SU-DHL-6 (cell line): ENCODE measurements around the gene GRK6.

Experiments
- H2AFZ ChIP-seq: fragments of 200-600 bp; sonication (generic); 2 replicates; pipeline ENCODE4 v1.6.1; 2014; ENCODE audit warnings: low read depth, mild to moderate bottlenecking, moderate library complexity, mixed read lengths, antibody characterized with exemption, low read length; ENCODE audit not compliant: severe bottlenecking
- H3F3A ChIP-seq: fragments of 200-600 bp; shearing (Covaris generic); 2 replicates; pipeline ENCODE4 v1.6.0; 2016; ENCODE audit warnings: antibody characterized with exemption, mild to moderate bottlenecking; ENCODE audit not compliant: insufficient read depth
- H3K27ac ChIP-seq: fragments of 200-600 bp; sonication (generic); 2 replicates; pipeline ENCODE4 v1.5.1; 2016; ENCODE audit warnings: low read depth, mild to moderate bottlenecking, low read length, moderate library complexity, mixed read lengths
- H3K27me3 ChIP-seq: fragments of 200-600 bp; sonication (generic), shearing (Covaris generic); 2 replicates; pipeline ENCODE4 v1.6.0; 2014; ENCODE audit warnings: mild to moderate bottlenecking, low read length
- H3K36me3 ChIP-seq: fragments of 200-600 bp; sonication (generic); 2 replicates; pipeline ENCODE4 v1.6.1; 2014; ENCODE audit warnings: mild to moderate bottlenecking, low read length, mixed read lengths
- H3K4me2 ChIP-seq: fragments of 300-600, 200-600 bp; shearing (Covaris generic), sonication (generic); 2 replicates; pipeline ENCODE4 v1.6.0; 2014; ENCODE audit warnings: low read length, low read depth, mild to moderate bottlenecking; ENCODE audit not compliant: poor library complexity, severe bottlenecking
- H3K4me3 ChIP-seq: fragments of 200-600 bp; sonication (generic); 2 replicates; pipeline ENCODE4 v1.5.1; 2014; ENCODE audit warnings: antibody characterized with exemption, low read length, mild to moderate bottlenecking, mixed read lengths; ENCODE audit not compliant: insufficient read depth, poor library complexity, severe bottlenecking
- H3K79me2 ChIP-seq: fragments of 200-600 bp; sonication (generic); 2 replicates; pipeline ENCODE4 v1.6.1; 2014; ENCODE audit warnings: mild to moderate bottlenecking, low read length, moderate library complexity; ENCODE audit not compliant: insufficient read depth
- H3K9ac ChIP-seq: fragments of 200-600 bp; sonication (generic); 2 replicates; pipeline ENCODE4 v1.7.0; 2014; ENCODE audit warnings: mild to moderate bottlenecking, low read length
- H3K9me2 ChIP-seq: fragments of 200-600 bp; sonication (generic); replicated peaks from 2 replicates; pipeline ENCODE4 v1.6.1; 2014; ENCODE audit warnings: low read length; ENCODE audit not compliant: insufficient read depth
- H3K9me3 ChIP-seq: fragments of 200-600 bp; sonication (generic); 2 replicates; pipeline ENCODE4 v1.6.1; 2014; ENCODE audit warnings: low read length, mixed read lengths; ENCODE audit not compliant: insufficient read depth
- H4K20me1 ChIP-seq: fragments of 200-600 bp; sonication (generic); 2 replicates; pipeline ENCODE4 v1.6.1; 2014; ENCODE audit warnings: low read depth, mild to moderate bottlenecking, antibody characterized with exemption, low read length, moderate library complexity, mixed read lengths
- EZH2phosphoT487 ChIP-seq: fragments of 200-600 bp; sonication (generic), shearing (Covaris generic); conservative IDR thresholded peaks from 2 replicates; pipeline ENCODE4 v1.6.1; 2018; ENCODE audit warnings: mild to moderate bottlenecking, antibody characterized with exemption, low read length, moderate library complexity, mixed read lengths
- TF ChIP-seq, protein P1 (sequence below): fragments of 200-600 bp; sonication (generic); IDR thresholded peaks from one replicate; pipeline ENCODE4 v1.5.1; 2017; ENCODE audit warnings: antibody characterized with exemption, mild to moderate bottlenecking, low read length, moderate library complexity; ENCODE audit not compliant: insufficient read depth, poor library complexity, severe bottlenecking

The GRK6 gene

DNA sequence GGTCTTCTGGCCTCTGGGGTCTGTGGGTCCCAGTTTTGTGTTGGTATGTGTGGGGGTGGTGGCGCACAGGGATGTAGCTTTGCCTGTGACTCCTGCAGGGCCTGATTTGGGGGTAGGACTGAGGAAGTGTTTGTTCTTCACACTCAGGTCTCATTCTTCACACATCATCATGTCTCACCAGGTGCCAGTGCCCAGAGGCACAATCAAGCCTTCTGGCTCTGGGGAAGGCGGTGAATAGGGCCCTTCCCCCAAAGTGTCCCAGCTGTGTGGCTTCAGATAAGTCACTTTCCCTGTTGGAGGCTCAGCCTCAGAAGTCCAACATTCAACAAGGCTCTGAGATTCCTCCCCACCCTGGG is 41.8 kb downstream of the GRK6 start:
- Histone ChIP-seq H3F3A (no peaks in the 10 kb centered on the region), H2AFZ (no peak overlapping the region), H3K9me2 (no peaks in the 10 kb centered on the region), H3K79me2 (peaks cover 13% of the 10 kb centered on the region), H4K20me1 (no peaks in the 10 kb centered on the region), H3K9ac (no peak overlapping the region), H3K36me3 (peaks cover 3% of the 10 kb centered on the region; the same call in 1 of the 2 replicates), H3K27me3 (no peaks in the 10 kb centered on the region), H3K27ac (no peak overlapping the region), H3K9me3 (no peaks in the 10 kb centered on the region), H3K4me3 (no peak overlapping the region), H3K4me2 (no peak overlapping the region)
- TF ChIP-seq, protein P1, sequence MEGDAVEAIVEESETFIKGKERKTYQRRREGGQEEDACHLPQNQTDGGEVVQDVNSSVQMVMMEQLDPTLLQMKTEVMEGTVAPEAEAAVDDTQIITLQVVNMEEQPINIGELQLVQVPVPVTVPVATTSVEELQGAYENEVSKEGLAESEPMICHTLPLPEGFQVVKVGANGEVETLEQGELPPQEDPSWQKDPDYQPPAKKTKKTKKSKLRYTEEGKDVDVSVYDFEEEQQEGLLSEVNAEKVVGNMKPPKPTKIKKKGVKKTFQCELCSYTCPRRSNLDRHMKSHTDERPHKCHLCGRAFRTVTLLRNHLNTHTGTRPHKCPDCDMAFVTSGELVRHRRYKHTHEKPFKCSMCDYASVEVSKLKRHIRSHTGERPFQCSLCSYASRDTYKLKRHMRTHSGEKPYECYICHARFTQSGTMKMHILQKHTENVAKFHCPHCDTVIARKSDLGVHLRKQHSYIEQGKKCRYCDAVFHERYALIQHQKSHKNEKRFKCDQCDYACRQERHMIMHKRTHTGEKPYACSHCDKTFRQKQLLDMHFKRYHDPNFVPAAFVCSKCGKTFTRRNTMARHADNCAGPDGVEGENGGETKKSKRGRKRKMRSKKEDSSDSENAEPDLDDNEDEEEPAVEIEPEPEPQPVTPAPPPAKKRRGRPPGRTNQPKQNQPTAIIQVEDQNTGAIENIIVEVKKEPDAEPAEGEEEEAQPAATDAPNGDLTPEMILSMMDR, result no peak
- TF ChIP-seq EZH2phosphoT487, result no peak

DNA sequence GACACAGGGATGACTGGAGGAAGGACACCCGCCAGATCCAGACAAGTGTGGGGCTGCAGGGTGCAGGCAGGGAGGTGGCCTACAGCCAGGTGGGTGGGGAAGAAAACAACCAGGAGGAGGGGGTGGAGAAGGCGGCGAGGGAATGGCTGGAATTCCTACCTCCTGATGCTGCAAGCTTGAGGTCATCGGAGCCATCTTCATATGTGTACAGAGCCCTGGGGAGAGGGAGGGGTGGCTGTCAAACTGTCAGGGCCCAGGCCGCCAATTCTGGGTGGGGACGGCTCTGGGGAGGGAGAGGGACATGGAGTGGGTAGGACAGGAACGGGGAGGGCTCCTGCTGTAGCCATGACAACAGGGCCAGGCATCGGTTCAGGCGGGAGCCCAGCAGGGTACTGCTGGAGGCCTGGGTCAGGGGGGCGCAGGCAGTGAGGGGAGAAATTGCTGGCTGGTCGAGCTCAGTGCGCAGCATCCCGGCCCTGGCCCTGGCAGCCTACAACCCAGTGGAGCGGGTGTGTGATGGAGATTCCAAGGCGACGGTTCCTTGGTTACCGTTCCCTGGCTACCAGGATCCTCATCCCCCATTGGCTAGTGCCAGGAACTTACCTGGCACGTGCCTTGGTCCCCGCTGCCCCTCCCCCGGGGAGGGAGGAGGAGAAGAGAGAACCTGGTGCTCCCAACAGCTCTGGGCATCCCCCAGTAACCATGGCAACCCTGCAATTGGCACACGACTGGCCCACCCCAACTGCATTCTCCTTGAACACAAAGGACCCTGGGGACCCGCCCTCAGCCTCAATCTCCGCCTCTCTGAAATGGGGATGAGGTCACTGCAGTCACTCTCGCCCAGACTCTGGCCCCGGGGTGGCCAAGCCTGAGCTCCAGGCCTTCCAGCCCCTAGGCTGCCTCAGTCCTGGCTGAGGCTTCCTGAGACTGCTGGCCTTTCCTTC is 42.5 kb downstream of the GRK6 start:
- H4K20me1 ChIP-seq, result no peaks in the 10 kb centered on the region
- no peaks in the 10 kb centered on the region for H3K27me3 ChIP-seq
- no peaks in the 10 kb centered on the region for H3F3A ChIP-seq
- peaks cover 13% of the 10 kb centered on the region for H3K79me2 ChIP-seq
- no peak overlapping the region for H3K27ac ChIP-seq
- no peaks in the 10 kb centered on the region for H3K9me3 ChIP-seq
- H3K36me3 ChIP-seq, result peaks cover 3% of the 10 kb centered on the region; the same call in 1 of the 2 replicates
- no peak for TF ChIP-seq EZH2phosphoT487
- TF ChIP-seq, protein P1, result no peak
- H3K4me2 ChIP-seq, result no peak overlapping the region
- no peak overlapping the region for H2AFZ ChIP-seq
- H3K9ac ChIP-seq, result no peak overlapping the region
- no peak overlapping the region for H3K4me3 ChIP-seq
- H3K9me2 ChIP-seq, result no peaks in the 10 kb centered on the region

DNA sequence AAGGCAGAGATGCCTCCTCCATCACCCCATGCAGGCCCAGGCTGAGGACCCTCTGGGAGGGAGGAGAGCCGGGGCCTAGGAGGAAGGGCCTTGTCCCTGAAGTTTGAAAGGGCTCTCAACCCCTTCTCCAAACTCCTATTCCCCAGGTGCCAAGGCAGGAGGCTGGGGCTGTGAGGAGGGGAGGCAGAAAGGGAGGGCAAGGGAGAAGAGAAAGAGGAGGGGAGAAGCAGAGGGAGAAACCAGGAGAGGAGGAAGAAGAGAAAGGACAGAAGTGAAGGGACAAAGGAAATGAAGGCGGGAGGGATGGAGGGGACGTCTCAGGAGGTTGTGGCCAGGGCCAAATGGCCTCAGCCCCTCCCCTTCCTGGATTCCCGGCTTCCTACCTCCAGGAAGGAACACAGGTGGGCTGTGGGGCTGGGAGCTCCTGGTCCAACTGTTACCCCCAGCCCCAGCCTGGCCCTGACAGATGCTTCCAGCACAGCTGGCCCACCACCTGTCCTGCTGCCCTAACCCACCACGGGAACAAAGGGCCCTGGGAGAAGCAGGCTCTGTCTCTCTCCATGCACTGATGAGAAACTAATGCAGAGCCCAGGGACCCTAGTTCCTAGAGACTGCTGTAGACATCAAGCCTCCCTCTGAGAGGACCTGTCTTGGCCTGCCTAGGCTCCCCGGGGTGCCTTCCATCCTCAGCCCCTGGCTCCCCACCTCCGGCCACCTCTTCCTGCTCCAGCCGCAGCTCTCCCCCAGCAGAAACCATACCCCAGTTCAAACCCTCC is 43.5 kb downstream of the GRK6 start:
- Histone ChIP-seq H4K20me1 (no peaks in the 10 kb centered on the region), H3K9me2 (no peaks in the 10 kb centered on the region), H2AFZ (no peak overlapping the region), H3F3A (no peaks in the 10 kb centered on the region; the same call in 1 of the 2 replicates), H3K9me3 (no peaks in the 10 kb centered on the region), H3K79me2 (peaks cover 13% of the 10 kb centered on the region), H3K4me3 (no peak overlapping the region), H3K36me3 (peaks cover 3% of the 10 kb centered on the region; the same call in 1 of the 2 replicates), H3K4me2 (no peak overlapping the region), H3K9ac (no peak overlapping the region), H3K27me3 (no peaks in the 10 kb centered on the region), H3K27ac (no peak overlapping the region)
- no peak for TF ChIP-seq EZH2phosphoT487
- TF ChIP-seq, protein P1, result no peak
